ENCODE measurements around the gene COA6. TPM values are rescaled to one million over a fixed set of nuclear protein-coding genes. Genes with fewer than 3 reads are reported as not detected.

COA6 gene
- total and polyA plus RNA-seq, 10 of the 15 experiments (the other 5 are each of a cell fraction or from before 2014, with no cell fraction given): 49.9 to 178 (median 71.5) TPM

DNA sequence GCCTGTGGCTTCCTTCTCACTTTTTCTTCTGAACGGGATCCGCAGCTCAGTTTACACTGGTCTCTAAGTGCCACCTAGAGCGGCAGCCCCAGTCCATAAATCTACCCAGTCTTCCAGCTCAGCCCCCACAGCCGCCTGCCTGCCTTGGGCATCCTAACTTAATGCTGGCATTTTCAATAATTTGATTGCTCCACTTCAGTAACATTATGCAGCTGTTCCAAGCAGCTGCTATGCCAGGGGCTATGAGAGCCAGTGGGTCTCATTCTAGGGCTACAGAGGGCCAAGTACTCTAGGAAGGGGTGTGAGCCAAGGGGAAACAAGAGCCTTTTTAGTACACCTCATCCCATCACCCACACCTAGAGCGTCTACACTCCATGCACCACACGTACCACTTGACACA, 48.4 kb upstream of the COA6 start:
- H4K20me1 ChIP-seq (ENCODE audit: control insufficient read depth, insufficient read depth): no peaks in the 10 kb centered on the region
- H3K79me2 ChIP-seq (ENCODE audit: control insufficient read depth, insufficient read depth, low read length): no peaks in the 10 kb centered on the region
- ATAC-seq: no peak
- ChIA-PET RAD21 (ENCODE audit: unreplicated experiment) (interaction anchor here (1.1 to 1.5 kb wide), 2 partner anchors 9 to 45 kb away, joined by 3 read pairs; no protein-coding TSS in a partner anchor), SMC1A (ENCODE audit: uncharacterized antibody, unreplicated experiment) (interaction anchor here (0.9 to 1.1 kb wide), 2 partner anchors 10 to 112 kb away, joined by 3 read pairs; no protein-coding TSS in a partner anchor), CTCF (interaction anchor here (0.6 to 7.9 kb wide), 4 partner anchors 11 to 1091 kb away, joined by 3 to 127 read pairs (median 16); no protein-coding TSS in a partner anchor), POLR2A (no interaction called here)
- no peak overlapping the region for H2AFZ ChIP-seq (ENCODE audit: control insufficient read depth, low read depth, low read length)
- in situ Hi-C loops (cut with MboI) (loop anchor here (25.0 kb wide), 1 partner anchor 113 kb away; no protein-coding TSS in a partner anchor), intact Hi-C loops (cut with micrococcal nuclease; ENCODE audit: unreplicated experiment) (loop anchor here (5.0 kb wide), 1 partner anchor 213 kb away; no protein-coding TSS in a partner anchor)
- H3K27ac ChIP-seq (ENCODE audit: control insufficient read depth, insufficient read depth): no peak overlapping the region
- BruUV-seq (replicated peaks): no TSS peak
- DNase-seq (ENCODE audit: low read depth, low spot score): no peak
- H3K9ac ChIP-seq (ENCODE audit: control insufficient read depth, insufficient read depth, low read length): no peak overlapping the region
- H3K36me3 ChIP-seq (ENCODE audit: control insufficient read depth in 2 of 2, insufficient read depth in 2 of 2, low read length in 1 of 2): no peaks in the 10 kb centered on the region
- no peaks in the 10 kb centered on the region for H3K9me3 ChIP-seq (replicated peaks; ENCODE audit: control insufficient read depth, insufficient read depth, low read length)
- H3K27me3 ChIP-seq (replicated peaks in 1 of 2; ENCODE audit: control insufficient read depth in 2 of 2, insufficient read depth in 2 of 2, low read length in 1 of 2): no peaks in the 10 kb centered on the region
- H3K4me2 ChIP-seq (ENCODE audit: control insufficient read depth, insufficient read depth): no peak overlapping the region
- WGBS (ENCODE audit: insufficient coverage, insufficient replicate concordance, low lambda C conversion rate, missing lambda C conversion rate): 59% methylated on average over 6 of the region's 6 CpGs
- H3K4me3 ChIP-seq: no peak overlapping the region
- no peak for FAIRE-seq
- H3K4me1 ChIP-seq (ENCODE audit: control insufficient read depth, insufficient read depth, low read length): peaks cover 5% of the 10 kb centered on the region
- no peak for TF ChIP-seq MYB (IDR thresholded peaks at IDR 0.05; ENCODE audit: borderline replicate concordance, low read depth, low read length)
- TF ChIP-seq MEF2A (IDR thresholded peaks at IDR 0.05; ENCODE audit: insufficient read depth, low read depth, low read length): no peak
- TF ChIP-seq FOXM1 (IDR thresholded peaks at IDR 0.05; ENCODE audit: low read depth, low read length): no peak
- TF ChIP-seq JUNB (IDR thresholded peaks at IDR 0.05): no peak
- TF ChIP-seq, protein P1, sequence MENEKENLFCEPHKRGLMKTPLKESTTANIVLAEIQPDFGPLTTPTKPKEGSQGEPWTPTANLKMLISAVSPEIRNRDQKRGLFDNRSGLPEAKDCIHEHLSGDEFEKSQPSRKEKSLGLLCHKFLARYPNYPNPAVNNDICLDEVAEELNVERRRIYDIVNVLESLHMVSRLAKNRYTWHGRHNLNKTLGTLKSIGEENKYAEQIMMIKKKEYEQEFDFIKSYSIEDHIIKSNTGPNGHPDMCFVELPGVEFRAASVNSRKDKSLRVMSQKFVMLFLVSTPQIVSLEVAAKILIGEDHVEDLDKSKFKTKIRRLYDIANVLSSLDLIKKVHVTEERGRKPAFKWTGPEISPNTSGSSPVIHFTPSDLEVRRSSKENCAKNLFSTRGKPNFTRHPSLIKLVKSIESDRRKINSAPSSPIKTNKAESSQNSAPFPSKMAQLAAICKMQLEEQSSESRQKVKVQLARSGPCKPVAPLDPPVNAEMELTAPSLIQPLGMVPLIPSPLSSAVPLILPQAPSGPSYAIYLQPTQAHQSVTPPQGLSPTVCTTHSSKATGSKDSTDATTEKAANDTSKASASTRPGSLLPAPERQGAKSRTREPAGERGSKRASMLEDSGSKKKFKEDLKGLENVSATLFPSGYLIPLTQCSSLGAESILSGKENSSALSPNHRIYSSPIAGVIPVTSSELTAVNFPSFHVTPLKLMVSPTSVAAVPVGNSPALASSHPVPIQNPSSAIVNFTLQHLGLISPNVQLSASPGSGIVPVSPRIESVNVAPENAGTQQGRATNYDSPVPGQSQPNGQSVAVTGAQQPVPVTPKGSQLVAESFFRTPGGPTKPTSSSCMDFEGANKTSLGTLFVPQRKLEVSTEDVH (IDR thresholded peaks at IDR 0.05; ENCODE audit: low read depth, partially characterized antibody): no peak
- TF ChIP-seq ZBTB40 (IDR thresholded peaks at IDR 0.05; ENCODE audit: borderline replicate concordance): no peak
- TF ChIP-seq POU2F2 (IDR thresholded peaks at IDR 0.05; ENCODE audit: borderline replicate concordance, low read depth, low read length): no peak
- no peak for TF ChIP-seq SP1 (IDR thresholded peaks at IDR 0.05; ENCODE audit: low read depth, low read length)
- TF ChIP-seq, protein P2, sequence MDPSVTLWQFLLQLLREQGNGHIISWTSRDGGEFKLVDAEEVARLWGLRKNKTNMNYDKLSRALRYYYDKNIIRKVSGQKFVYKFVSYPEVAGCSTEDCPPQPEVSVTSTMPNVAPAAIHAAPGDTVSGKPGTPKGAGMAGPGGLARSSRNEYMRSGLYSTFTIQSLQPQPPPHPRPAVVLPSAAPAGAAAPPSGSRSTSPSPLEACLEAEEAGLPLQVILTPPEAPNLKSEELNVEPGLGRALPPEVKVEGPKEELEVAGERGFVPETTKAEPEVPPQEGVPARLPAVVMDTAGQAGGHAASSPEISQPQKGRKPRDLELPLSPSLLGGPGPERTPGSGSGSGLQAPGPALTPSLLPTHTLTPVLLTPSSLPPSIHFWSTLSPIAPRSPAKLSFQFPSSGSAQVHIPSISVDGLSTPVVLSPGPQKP (IDR thresholded peaks at IDR 0.05; ENCODE audit: low read depth, low read length): no peak
- no peak for TF ChIP-seq ZNF274 (IDR thresholded peaks at IDR 0.05; ENCODE audit: insufficient read depth, insufficient read length)
- TF ChIP-seq ASH2L (IDR thresholded peaks at IDR 0.05; ENCODE audit: borderline replicate concordance, low read depth): no peak
- no peak for TF ChIP-seq ZBTB11 (CRISPR knock-in tag; IDR thresholded peaks at IDR 0.05)

Data from GM12878 (cell line).